Measurements from ENCODE around the gene ACER2.

The ACER2 gene

DNA sequence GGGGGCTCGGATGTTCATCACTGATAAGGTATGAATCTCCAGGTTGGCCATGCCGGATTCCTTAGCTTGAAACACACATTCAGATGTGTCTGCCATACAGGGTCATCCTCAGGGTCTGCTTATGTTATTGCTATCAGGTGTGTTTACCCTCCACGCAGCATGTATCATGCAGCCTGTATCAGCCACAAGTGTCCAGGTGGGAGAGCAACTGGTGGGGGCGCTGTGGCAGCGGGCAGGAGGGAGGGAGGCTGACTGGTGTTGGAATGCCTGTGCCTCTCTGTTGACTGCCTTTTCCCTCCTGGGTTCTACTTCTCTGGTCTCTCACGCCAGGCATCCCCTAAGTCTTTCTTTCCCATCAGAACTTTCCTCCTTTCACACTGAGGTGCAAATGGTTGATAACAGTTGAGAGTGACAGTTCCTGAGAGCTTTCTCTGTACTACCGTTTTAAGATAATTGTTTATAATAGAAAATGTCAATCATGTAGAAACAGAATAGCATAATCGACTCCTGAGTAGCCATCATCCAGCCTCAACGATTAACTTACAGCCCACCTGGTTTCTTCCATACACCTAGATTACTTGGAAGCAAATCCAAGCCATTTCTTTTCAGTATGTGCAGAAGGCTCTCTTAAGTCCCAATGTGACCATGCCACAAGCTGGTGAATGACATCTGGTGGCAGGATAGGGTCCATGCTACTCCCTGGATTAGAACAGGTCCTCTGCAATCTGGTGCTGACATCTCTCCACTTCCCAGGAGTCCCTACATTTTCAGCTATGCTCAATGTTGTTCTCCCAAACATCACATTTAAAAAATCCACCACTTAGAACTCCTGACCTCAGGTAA, 86.6 kb downstream of the ACER2 start:
- DNase-seq: no peak
- Histone ChIP-seq H2BK120ac (ENCODE audit: low read depth, low read length) (no peak overlapping the region), H2BK5ac (ENCODE audit: low read depth, low read length, poor library complexity, severe bottlenecking) (no peak overlapping the region), H3K4ac (ENCODE audit: low read depth in 1 of 2, low read length in 2 of 2) (no peak overlapping the region), H2BK15ac (ENCODE audit: low read depth, poor library complexity, severe bottlenecking) (no peak overlapping the region), H3K4me3 (ENCODE audit: insufficient read depth in 1 of 2, low read depth in 1 of 2, low read length in 2 of 2) (no peak overlapping the region), H3K27ac (ENCODE audit: low read length, poor library complexity, severe bottlenecking) (no peak overlapping the region), H3K4me1 (ENCODE audit: control insufficient read depth, insufficient read depth, low read depth, low read length) (peaks cover 2% of the 10 kb centered on the region), H4K91ac (ENCODE audit: low read length) (no peak overlapping the region), H3K18ac (ENCODE audit: low read depth in 1 of 2, low read length in 2 of 2) (no peak overlapping the region), H3K9me3 (ENCODE audit: control insufficient read depth, low read length) (no peaks in the 10 kb centered on the region), H3K14ac (ENCODE audit: low read length in 2 of 2) (no peak overlapping the region), H3K27me3 (ENCODE audit: control insufficient read depth in 1 of 2, insufficient read depth in 1 of 2, low read length in 2 of 2) (peaks cover 0 to 42% of the 10 kb centered on the region in 2 experiments), H3K36me3 (ENCODE audit: control insufficient read depth in 1 of 2, insufficient read depth in 2 of 2, low read depth in 1 of 2, low read length in 2 of 2) (no peaks in the 10 kb centered on the region), H2BK12ac (ENCODE audit: low read length in 2 of 2) (no peak overlapping the region), H4K8ac (ENCODE audit: low read length) (no peak overlapping the region), H2AFZ (ENCODE audit: low read depth, low read length) (no peak overlapping the region), H2AK5ac (ENCODE audit: low read length, severe bottlenecking) (no peak overlapping the region), H3K79me1 (replicated peaks; ENCODE audit: low read length, poor library complexity, severe bottlenecking) (no peaks in the 10 kb centered on the region), H3K23ac (ENCODE audit: low read length in 2 of 2) (no peak overlapping the region), H3K4me2 (ENCODE audit: low read length, poor library complexity, severe bottlenecking) (no peak overlapping the region), H3K9ac (ENCODE audit: low read length) (no peak overlapping the region)
- WGBS: 92% methylated on average over 7 of the region's 9 CpGs

GRCh38 chr9:19496321-19497050, 87.7 kb downstream of the ACER2 start:
- no peak overlapping the region for H3K23ac ChIP-seq (ENCODE audit: low read length in 2 of 2)
- no peak overlapping the region for H3K27ac ChIP-seq (ENCODE audit: low read length, poor library complexity, severe bottlenecking)
- H3K14ac ChIP-seq (ENCODE audit: low read length in 2 of 2): no peak overlapping the region
- no peak for DNase-seq
- H2AK5ac ChIP-seq (ENCODE audit: low read length, severe bottlenecking): no peak overlapping the region
- no peak overlapping the region for H3K18ac ChIP-seq (ENCODE audit: low read depth in 1 of 2, low read length in 2 of 2)
- no peak overlapping the region for H3K4ac ChIP-seq (ENCODE audit: low read depth in 1 of 2, low read length in 2 of 2)
- H3K4me2 ChIP-seq (ENCODE audit: low read length, poor library complexity, severe bottlenecking): no peak overlapping the region
- H3K79me1 ChIP-seq (replicated peaks; ENCODE audit: low read length, poor library complexity, severe bottlenecking): no peaks in the 10 kb centered on the region
- peaks cover 0 to 38% of the 10 kb centered on the region in 2 experiments for H3K27me3 ChIP-seq (ENCODE audit: control insufficient read depth in 1 of 2, insufficient read depth in 1 of 2, low read length in 2 of 2)
- no peak overlapping the region for H4K8ac ChIP-seq (ENCODE audit: low read length)
- H4K91ac ChIP-seq (ENCODE audit: low read length): no peak overlapping the region
- H3K36me3 ChIP-seq (ENCODE audit: control insufficient read depth in 1 of 2, insufficient read depth in 2 of 2, low read depth in 1 of 2, low read length in 2 of 2): no peaks in the 10 kb centered on the region
- H2BK15ac ChIP-seq (ENCODE audit: low read depth, poor library complexity, severe bottlenecking): no peak overlapping the region
- H2BK12ac ChIP-seq (ENCODE audit: low read length in 2 of 2): no peak overlapping the region
- H2BK5ac ChIP-seq (ENCODE audit: low read depth, low read length, poor library complexity, severe bottlenecking): no peak overlapping the region
- no peak overlapping the region for H2BK120ac ChIP-seq (ENCODE audit: low read depth, low read length)
- peaks cover 2% of the 10 kb centered on the region for H3K4me1 ChIP-seq (ENCODE audit: control insufficient read depth, insufficient read depth, low read depth, low read length)
- H3K9me3 ChIP-seq (ENCODE audit: control insufficient read depth, low read length): no peaks in the 10 kb centered on the region
- H2AFZ ChIP-seq (ENCODE audit: low read depth, low read length): no peak overlapping the region
- H3K9ac ChIP-seq (ENCODE audit: low read length): no peak overlapping the region
- H3K4me3 ChIP-seq (ENCODE audit: insufficient read depth in 1 of 2, low read depth in 1 of 2, low read length in 2 of 2): no peak overlapping the region
- WGBS: 78% methylated on average over 3 of the region's 5 CpGs

DNA sequence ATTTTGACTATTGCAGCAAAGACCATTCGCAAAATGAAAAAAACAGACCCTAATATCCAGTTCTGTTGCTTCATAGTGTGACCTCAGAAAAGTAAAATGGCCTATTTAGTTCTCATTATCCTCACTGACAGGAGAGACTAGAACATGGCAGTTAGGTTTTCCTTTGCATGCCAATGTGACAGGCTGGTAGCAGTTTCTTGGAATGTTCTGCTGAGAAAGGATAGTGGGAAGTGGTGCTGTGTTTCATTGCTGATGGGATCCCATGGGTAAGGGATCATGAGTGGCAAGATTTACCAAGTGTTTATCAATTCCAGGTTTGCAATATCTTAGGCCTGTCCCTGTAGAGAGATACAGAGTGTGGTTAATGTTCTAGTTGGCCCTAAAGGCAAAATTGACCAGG, 88.5 kb downstream of the ACER2 start:
- DNase-seq: no peak
- H3K9me3 ChIP-seq (ENCODE audit: control insufficient read depth, low read length): no peaks in the 10 kb centered on the region
- H2AK5ac ChIP-seq (ENCODE audit: low read length, severe bottlenecking): no peak overlapping the region
- no peaks in the 10 kb centered on the region for H3K79me1 ChIP-seq (replicated peaks; ENCODE audit: low read length, poor library complexity, severe bottlenecking)
- no peak overlapping the region for H2BK120ac ChIP-seq (ENCODE audit: low read depth, low read length)
- H2BK12ac ChIP-seq (ENCODE audit: low read length in 2 of 2): no peak overlapping the region
- no peak overlapping the region for H3K4ac ChIP-seq (ENCODE audit: low read depth in 1 of 2, low read length in 2 of 2)
- peaks cover 0 to 30% of the 10 kb centered on the region in 2 experiments for H3K27me3 ChIP-seq (ENCODE audit: control insufficient read depth in 1 of 2, insufficient read depth in 1 of 2, low read length in 2 of 2)
- no peak overlapping the region for H3K18ac ChIP-seq (ENCODE audit: low read depth in 1 of 2, low read length in 2 of 2)
- H4K91ac ChIP-seq (ENCODE audit: low read length): no peak overlapping the region
- H3K4me2 ChIP-seq (ENCODE audit: low read length, poor library complexity, severe bottlenecking): no peak overlapping the region
- 100% methylated on average over 1 of the region's 1 CpG for WGBS
- no peak overlapping the region for H3K23ac ChIP-seq (ENCODE audit: low read length in 2 of 2)
- no peak overlapping the region for H2AFZ ChIP-seq (ENCODE audit: low read depth, low read length)
- peaks cover 2% of the 10 kb centered on the region for H3K4me1 ChIP-seq (ENCODE audit: control insufficient read depth, insufficient read depth, low read depth, low read length)
- H3K9ac ChIP-seq (ENCODE audit: low read length): peak overlapping the region; percentile 57
- no peaks in the 10 kb centered on the region for H3K36me3 ChIP-seq (ENCODE audit: control insufficient read depth in 1 of 2, insufficient read depth in 2 of 2, low read depth in 1 of 2, low read length in 2 of 2)
- H3K4me3 ChIP-seq (ENCODE audit: insufficient read depth in 1 of 2, low read depth in 1 of 2, low read length in 2 of 2): no peak overlapping the region
- H2BK5ac ChIP-seq (ENCODE audit: low read depth, low read length, poor library complexity, severe bottlenecking): no peak overlapping the region
- H2BK15ac ChIP-seq (ENCODE audit: low read depth, poor library complexity, severe bottlenecking): no peak overlapping the region
- H3K14ac ChIP-seq (ENCODE audit: low read length in 2 of 2): no peak overlapping the region
- H3K27ac ChIP-seq (ENCODE audit: low read length, poor library complexity, severe bottlenecking): no peak overlapping the region
- no peak overlapping the region for H4K8ac ChIP-seq (ENCODE audit: low read length)

- Histone ChIP-seq H3K14ac (ENCODE audit: low read length in 2 of 2) (no peak overlapping the region), H2BK12ac (ENCODE audit: low read length in 2 of 2) (no peak overlapping the region), H3K9ac (ENCODE audit: low read length) (peak overlapping the region; percentile 57), H3K4me1 (ENCODE audit: control insufficient read depth, insufficient read depth, low read depth, low read length) (peaks cover 2% of the 10 kb centered on the region), H2AK5ac (ENCODE audit: low read length, severe bottlenecking) (no peak overlapping the region), H2AFZ (ENCODE audit: low read depth, low read length) (no peak overlapping the region), H3K79me1 (replicated peaks; ENCODE audit: low read length, poor library complexity, severe bottlenecking) (no peaks in the 10 kb centered on the region), H3K4ac (ENCODE audit: low read depth in 1 of 2, low read length in 2 of 2) (no peak overlapping the region), H3K18ac (ENCODE audit: low read depth in 1 of 2, low read length in 2 of 2) (no peak overlapping the region), H3K27me3 (ENCODE audit: control insufficient read depth in 1 of 2, insufficient read depth in 1 of 2, low read length in 2 of 2) (peaks cover 0 to 29% of the 10 kb centered on the region in 2 experiments), H3K23ac (ENCODE audit: low read length in 2 of 2) (no peak overlapping the region), H3K4me3 (ENCODE audit: insufficient read depth in 1 of 2, low read depth in 1 of 2, low read length in 2 of 2) (peak overlapping the region in 1 of 2 experiments; percentile 27), H3K9me3 (ENCODE audit: control insufficient read depth, low read length) (no peaks in the 10 kb centered on the region), H4K8ac (ENCODE audit: low read length) (no peak overlapping the region), H3K27ac (ENCODE audit: low read length, poor library complexity, severe bottlenecking) (no peak overlapping the region), H2BK5ac (ENCODE audit: low read depth, low read length, poor library complexity, severe bottlenecking) (no peak overlapping the region), H3K4me2 (ENCODE audit: low read length, poor library complexity, severe bottlenecking) (no peak overlapping the region), H2BK15ac (ENCODE audit: low read depth, poor library complexity, severe bottlenecking) (no peak overlapping the region), H3K36me3 (ENCODE audit: control insufficient read depth in 1 of 2, insufficient read depth in 2 of 2, low read depth in 1 of 2, low read length in 2 of 2) (no peaks in the 10 kb centered on the region), H4K91ac (ENCODE audit: low read length) (no peak overlapping the region), H2BK120ac (ENCODE audit: low read depth, low read length) (no peak overlapping the region)
- DNase-seq: peak; percentile 47
These were observed 89.2 kb downstream of the ACER2 start for GRCh38 chr9:19498015-19498414.

Measured in mesenchymal stem cell (in vitro differentiated cells and primary cell).